Hepatocyte (in vitro differentiated cells): ENCODE results near the gene LEF1. TPM values are rescaled to one million over a fixed set of nuclear protein-coding genes. Genes with fewer than 3 reads are reported as not detected.

Source experiments
- DNase-seq: peaks from one replicate; pipeline ENCODE4 v3.0.0-alpha.2; 2016; ENCODE audit warnings: low spot score
- H2AFZ ChIP-seq: fragments of 200-600 bp; sonication (generic); 2 replicates; pipeline ENCODE4 v1.6.0; 2016; ENCODE audit warnings: antibody characterized with exemption, mild to moderate bottlenecking
- H3K27ac ChIP-seq: fragments of 200-600 bp; sonication (generic); 2 replicates; pipeline ENCODE4 v1.5.1; 2016; ENCODE audit warnings: mild to moderate bottlenecking
- H3K27me3 ChIP-seq: fragments of 200-600 bp; sonication (generic); 2 replicates; pipeline ENCODE4 v1.6.1; 2016
- H3K36me3 ChIP-seq: fragments of 200-600 bp; sonication (generic); replicated peaks from 2 replicates; pipeline ENCODE4 v1.5.1; 2016; ENCODE audit warnings: low read depth; ENCODE audit not compliant: insufficient read depth
- H3K4me1 ChIP-seq: fragments of 200-600 bp; sonication (generic); 2 replicates; pipeline ENCODE4 v1.5.1; 2016; ENCODE audit warnings: mild to moderate bottlenecking, moderate library complexity; ENCODE audit not compliant: insufficient read depth
- H3K4me2 ChIP-seq: fragments of 200-600 bp; sonication (generic); 2 replicates; pipeline ENCODE4 v1.6.0; 2016
- H3K4me3 ChIP-seq: fragments of 200-600 bp; sonication (generic); 2 replicates; pipeline ENCODE4 v1.5.1; 2016; ENCODE audit warnings: mild to moderate bottlenecking
- H3K79me2 ChIP-seq: fragments of 200-600 bp; sonication (generic); 2 replicates; pipeline ENCODE4 v1.6.0; 2017; ENCODE audit warnings: mild to moderate bottlenecking
- H3K9me2 ChIP-seq: fragments of 200-600 bp; sonication (generic); replicated peaks from 2 replicates; pipeline ENCODE4 v1.6.0; 2017; ENCODE audit warnings: mild to moderate bottlenecking; ENCODE audit not compliant: insufficient read depth
- H3K9me3 ChIP-seq: fragments of 200-600 bp; sonication (generic); 2 replicates; pipeline ENCODE4 v1.5.1; 2016; ENCODE audit warnings: low read depth, mild to moderate bottlenecking
- H4K20me1 ChIP-seq: fragments of 200-600 bp; sonication (generic); 2 replicates; pipeline ENCODE4 v1.6.0; 2016; ENCODE audit warnings: mild to moderate bottlenecking; ENCODE audit not compliant: insufficient read depth, poor library complexity, severe bottlenecking
- EZH2 ChIP-seq: fragments of 200-600 bp; sonication (generic); IDR thresholded peaks from 2 replicates; pipeline ENCODE4 v1.6.1; 2016; ENCODE audit warnings: antibody characterized with exemption, mild to moderate bottlenecking, borderline replicate concordance
- EZH2phosphoT487 ChIP-seq: fragments of 200-600 bp; sonication (generic); IDR thresholded peaks from one replicate; pipeline ENCODE4 v1.6.1; 2018; ENCODE audit warnings: antibody characterized with exemption, mild to moderate bottlenecking, low read depth, moderate library complexity; ENCODE audit not compliant: unreplicated experiment, severe bottlenecking
- WGBS: methylation state at CpG from one replicate; pipeline ENCODE4 v1.1.6; 2016; ENCODE audit warnings: low lambda C conversion rate; ENCODE audit errors: missing lambda C conversion rate; 5-methylcytosine and 5-hydroxymethylcytosine counted together
- polyA plus RNA-seq: library from polyadenylated mRNA; unstranded; fragments of >200 nt; fragmentation: Nextera tagmentation; extraction: Ambion mirVana; gene quantifications from 2 replicates; pipeline ENCODE4 v1.2.1, GENCODE V29; 2016
- total RNA-seq: library from RNA; depleted of rRNA; stranded (reverse); fragments of >200 nt; gene quantifications from 2 replicates; pipeline ENCODE4 v1.2.3, GENCODE V29; 2014
- TF ChIP-seq, protein P1 (sequence below): fragments of 200-600 bp; sonication (generic); IDR thresholded peaks from 2 replicates; pipeline ENCODE4 v1.5.1; 2016; ENCODE audit warnings: antibody characterized with exemption, mild to moderate bottlenecking; ENCODE audit not compliant: poor library complexity

LEF1 gene
- total and polyA plus RNA-seq, 2 experiments from 2014 or later, result 8.6 to 10.4 TPM

DNA sequence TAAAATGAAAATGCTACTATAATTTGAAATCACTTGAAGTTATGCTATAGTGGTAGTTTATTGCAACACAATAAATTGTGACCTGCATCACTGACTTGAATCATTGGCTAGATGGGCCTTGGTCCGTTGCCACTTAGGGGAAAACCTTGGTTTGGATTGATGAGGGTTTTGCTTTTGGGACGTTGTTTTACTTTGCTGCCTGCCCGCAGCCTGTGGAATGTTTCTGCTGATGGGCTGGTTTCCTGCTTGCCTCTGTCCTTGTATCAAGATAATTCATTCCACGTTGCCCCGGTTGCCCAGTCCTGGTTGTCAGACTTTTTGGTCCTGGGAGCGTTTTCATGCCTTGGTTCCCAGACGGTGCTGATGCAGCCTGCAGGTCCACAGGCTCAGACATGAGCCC is 160.7 kb downstream of the LEF1 start:
- no peaks in the 10 kb centered on the region for H3K9me2 ChIP-seq
- no peaks in the 10 kb centered on the region for H3K27me3 ChIP-seq
- no peak overlapping the region for H3K4me2 ChIP-seq

DNA sequence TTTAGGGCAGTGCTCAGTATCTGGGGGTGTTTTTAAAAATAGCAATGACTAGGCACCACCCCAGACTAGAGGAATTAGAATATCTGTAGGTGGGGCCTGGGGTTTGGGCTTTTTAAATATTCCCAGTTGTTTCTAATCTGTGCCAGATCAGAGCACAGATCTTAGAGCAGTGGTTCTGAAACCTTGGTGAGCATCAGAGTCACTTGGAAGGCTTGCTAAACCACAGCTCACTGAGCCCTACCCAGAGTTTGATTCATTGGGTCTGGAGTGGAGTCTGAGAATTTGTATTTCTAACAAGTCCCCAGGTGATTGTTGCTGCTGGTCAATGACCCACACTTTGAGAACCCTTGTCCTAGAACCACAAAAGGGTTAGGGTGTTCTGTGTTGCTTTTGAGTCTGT is 162.4 kb downstream of the LEF1 start:
- Histone ChIP-seq H3K4me2 (no peak overlapping the region), H3K27ac (no peak overlapping the region), H3K27me3 (no peaks in the 10 kb centered on the region), H3K36me3 (no peaks in the 10 kb centered on the region), H3K4me1 (no peaks in the 10 kb centered on the region), H3K4me3 (no peak overlapping the region), H4K20me1 (no peaks in the 10 kb centered on the region), H3K79me2 (peaks cover 54% of the 10 kb centered on the region), H3K9me3 (no peaks in the 10 kb centered on the region), H2AFZ (no peak overlapping the region), H3K9me2 (no peaks in the 10 kb centered on the region)
- no peak for DNase-seq
- TF ChIP-seq EZH2 (no peak), EZH2phosphoT487 (no peak)
- TF ChIP-seq, protein P1, sequence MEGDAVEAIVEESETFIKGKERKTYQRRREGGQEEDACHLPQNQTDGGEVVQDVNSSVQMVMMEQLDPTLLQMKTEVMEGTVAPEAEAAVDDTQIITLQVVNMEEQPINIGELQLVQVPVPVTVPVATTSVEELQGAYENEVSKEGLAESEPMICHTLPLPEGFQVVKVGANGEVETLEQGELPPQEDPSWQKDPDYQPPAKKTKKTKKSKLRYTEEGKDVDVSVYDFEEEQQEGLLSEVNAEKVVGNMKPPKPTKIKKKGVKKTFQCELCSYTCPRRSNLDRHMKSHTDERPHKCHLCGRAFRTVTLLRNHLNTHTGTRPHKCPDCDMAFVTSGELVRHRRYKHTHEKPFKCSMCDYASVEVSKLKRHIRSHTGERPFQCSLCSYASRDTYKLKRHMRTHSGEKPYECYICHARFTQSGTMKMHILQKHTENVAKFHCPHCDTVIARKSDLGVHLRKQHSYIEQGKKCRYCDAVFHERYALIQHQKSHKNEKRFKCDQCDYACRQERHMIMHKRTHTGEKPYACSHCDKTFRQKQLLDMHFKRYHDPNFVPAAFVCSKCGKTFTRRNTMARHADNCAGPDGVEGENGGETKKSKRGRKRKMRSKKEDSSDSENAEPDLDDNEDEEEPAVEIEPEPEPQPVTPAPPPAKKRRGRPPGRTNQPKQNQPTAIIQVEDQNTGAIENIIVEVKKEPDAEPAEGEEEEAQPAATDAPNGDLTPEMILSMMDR, result no peak

More for the DNA sequence above, 160.7 kb downstream of the LEF1 start:
- 97% methylated on average over 7 of the region's 7 CpGs for WGBS
- H3K27ac ChIP-seq, result no peak overlapping the region
- no peaks in the 10 kb centered on the region for H3K36me3 ChIP-seq
- H2AFZ ChIP-seq, result no peak overlapping the region
- no peaks in the 10 kb centered on the region for H3K9me3 ChIP-seq
- H3K4me1 ChIP-seq, result peaks cover under 1% of the 10 kb centered on the region
- no peak overlapping the region for H3K4me3 ChIP-seq
- H4K20me1 ChIP-seq, result no peaks in the 10 kb centered on the region
- DNase-seq, result no peak
- H3K79me2 ChIP-seq, result peaks cover 40% of the 10 kb centered on the region
- no peak for TF ChIP-seq EZH2
- TF ChIP-seq, protein P1, result no peak
- TF ChIP-seq EZH2phosphoT487, result no peak

DNA sequence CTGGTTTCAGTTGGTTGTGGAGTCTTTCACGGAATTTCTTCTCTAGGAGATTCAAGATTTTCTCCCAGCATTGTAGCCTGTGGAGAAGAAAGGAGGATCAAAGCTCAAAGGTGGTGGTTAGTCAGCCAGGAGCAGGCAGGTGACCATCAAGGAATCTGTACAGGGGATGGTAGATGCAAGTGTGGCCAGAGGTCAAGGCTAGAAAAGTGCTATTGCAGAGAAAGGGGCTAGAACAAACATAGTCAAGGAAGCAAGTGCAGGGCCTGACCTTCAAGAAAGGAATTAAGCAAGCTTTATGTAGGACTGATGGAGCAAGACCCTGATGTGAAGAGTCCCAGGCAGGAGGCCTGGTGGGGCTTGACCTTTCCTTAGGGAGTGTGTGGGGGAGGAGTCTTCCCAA is 162.9 kb downstream of the LEF1 start:
- Histone ChIP-seq H3K9me3 (no peaks in the 10 kb centered on the region), H3K36me3 (no peaks in the 10 kb centered on the region), H3K79me2 (peaks cover 59% of the 10 kb centered on the region), H3K4me2 (no peak overlapping the region), H3K9me2 (no peaks in the 10 kb centered on the region), H3K4me3 (no peak overlapping the region), H3K27me3 (no peaks in the 10 kb centered on the region), H4K20me1 (no peaks in the 10 kb centered on the region), H3K4me1 (no peaks in the 10 kb centered on the region), H2AFZ (no peak overlapping the region), H3K27ac (no peak overlapping the region)
- TF ChIP-seq EZH2phosphoT487 (no peak), EZH2 (no peak)
- TF ChIP-seq, protein P1, result no peak
- WGBS, result 94% methylated on average over 1 of the region's 1 CpG
- DNase-seq, result no peak

DNA sequence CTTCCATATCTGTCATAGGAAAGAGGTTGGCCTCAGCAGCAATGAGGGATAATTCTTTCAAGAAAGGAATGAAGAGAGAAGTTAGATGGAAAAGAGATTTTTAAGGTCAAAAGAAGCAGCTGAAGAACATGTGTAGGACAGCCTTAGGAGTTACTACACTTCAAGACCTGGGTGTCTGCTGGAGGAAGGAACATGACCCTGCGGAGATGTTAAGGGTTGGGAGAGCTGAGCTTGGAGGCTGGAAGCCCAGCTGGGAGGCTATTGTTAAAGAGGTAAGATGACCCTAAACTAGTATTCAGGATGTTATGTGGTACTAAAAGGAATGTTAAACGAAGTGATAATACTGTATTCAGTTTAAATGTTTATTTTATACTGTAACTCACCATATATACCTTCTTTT is 164.1 kb downstream of the LEF1 start:
- DNase-seq, result no peak
- Histone ChIP-seq H2AFZ (no peak overlapping the region), H3K9me3 (no peaks in the 10 kb centered on the region), H3K9me2 (no peaks in the 10 kb centered on the region), H3K4me2 (no peak overlapping the region), H4K20me1 (no peaks in the 10 kb centered on the region), H3K27ac (no peak overlapping the region), H3K4me1 (no peaks in the 10 kb centered on the region), H3K79me2 (peaks cover 70% of the 10 kb centered on the region), H3K4me3 (no peak overlapping the region), H3K36me3 (no peaks in the 10 kb centered on the region), H3K27me3 (no peaks in the 10 kb centered on the region)
- no peak for TF ChIP-seq EZH2phosphoT487
- TF ChIP-seq EZH2, result no peak
- TF ChIP-seq, protein P1, result no peak
- 96% methylated on average over 2 of the region's 2 CpGs for WGBS
